HG03135 (cell line): Measurements from ENCODE around the gene LNP1.
"Not testable (repeated sequence)": the region's sequence is repeated elsewhere in the genome, so short reads cannot be mapped to it uniquely, and the experiment has no call there.

Source experiments
- ATAC-seq: cut with Tn5 transposase; IDR thresholded peaks from one replicate; pipeline ENCODE4 v1.9.1; 2021; ENCODE audit warnings: mild to moderate bottlenecking, moderate library complexity; ENCODE audit not compliant: unreplicated experiment

Gene LNP1

DNA sequence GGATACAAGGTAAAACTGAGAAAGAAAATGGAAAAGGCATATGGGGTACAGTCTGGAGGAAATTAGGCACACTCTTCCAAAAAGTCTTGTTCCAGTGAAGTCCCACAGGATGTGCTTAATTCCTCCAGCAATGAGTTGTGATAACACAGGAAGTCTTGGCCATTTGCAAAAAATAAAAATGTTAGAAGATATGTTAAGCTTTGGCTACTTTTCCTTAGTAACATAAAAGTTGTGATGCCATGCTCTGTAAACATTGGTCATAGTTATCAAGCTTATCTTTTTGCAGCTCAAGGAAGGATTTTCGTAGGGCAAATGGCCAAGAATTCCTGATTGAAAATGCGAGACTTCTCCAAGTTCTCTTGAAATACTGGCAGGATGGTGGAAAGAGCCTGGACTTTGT, 26.4 kb downstream of the LNP1 start:
- ATAC-seq, result no peak

GRCh38 chr3:100429187-100429716, 27.9 kb downstream of the LNP1 start:
- no peak for ATAC-seq

- ATAC-seq, result no peak
These were observed 35.6 kb downstream of the LNP1 start for GRCh38 chr3:100436951-100437350.

DNA sequence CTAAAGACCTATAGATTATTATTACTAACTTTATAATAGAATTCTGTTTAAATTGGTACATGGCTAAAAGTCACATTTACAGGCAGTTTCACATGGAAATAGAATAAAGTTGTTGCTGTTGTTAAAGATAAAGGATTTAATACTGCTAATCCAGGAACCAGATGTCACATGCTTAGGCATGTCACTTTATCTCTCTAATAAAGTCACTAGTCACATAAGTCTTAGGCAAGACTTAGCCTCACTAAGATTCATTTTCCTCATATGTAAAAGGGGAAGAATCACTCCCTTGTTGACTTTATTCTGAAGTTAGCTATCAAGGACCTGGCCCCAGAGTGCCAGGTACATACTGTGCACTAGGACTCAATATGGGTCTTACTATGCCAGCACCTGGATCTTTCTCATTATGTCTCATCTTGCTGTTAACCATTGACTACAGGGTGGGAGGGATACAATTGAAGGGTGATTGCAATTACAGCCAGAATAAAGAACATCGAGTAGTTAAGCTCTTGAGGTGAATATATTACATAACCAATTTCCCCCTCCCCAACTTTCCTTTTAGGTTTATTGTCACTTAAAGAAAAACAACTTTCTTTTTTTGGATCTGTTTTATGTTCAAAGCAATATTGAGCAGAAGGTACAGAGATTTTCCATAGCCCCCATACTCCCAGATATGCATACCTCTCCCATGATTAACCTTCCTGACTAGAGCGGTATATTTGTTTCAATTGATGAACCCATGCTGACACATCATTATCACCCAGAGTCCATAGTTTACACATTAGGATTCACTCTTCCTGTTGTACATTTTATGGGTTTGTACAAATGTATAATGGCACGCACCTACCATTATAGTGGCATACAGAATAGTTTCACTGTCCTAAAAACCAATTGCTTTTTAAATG, 36.6 kb downstream of the LNP1 start:
- ATAC-seq, result no peak

DNA sequence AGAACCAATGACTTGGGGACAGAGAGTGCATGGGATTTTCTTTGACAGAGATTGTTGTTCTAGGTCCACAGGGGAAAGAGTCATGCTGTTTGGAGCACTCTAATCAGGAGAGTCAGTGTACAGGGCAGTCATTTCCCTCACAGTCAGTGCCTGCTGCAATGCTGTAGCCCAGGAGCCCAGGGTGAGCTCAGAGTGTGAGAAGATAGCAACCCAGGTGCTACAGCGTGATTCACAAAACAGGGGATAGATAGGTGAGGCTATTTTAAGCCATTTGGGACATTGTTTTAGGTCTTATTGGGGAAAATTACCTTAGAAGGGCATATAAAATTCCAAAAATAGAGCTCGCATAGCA, 37.3 kb downstream of the LNP1 start:
- ATAC-seq, result no peak

GRCh38 chr3:100440895-100441294, 39.6 kb downstream of the LNP1 start:
- ATAC-seq, result no peak

GRCh38 chr3:100443690-100444089, 42.4 kb downstream of the LNP1 start:
- ATAC-seq, result no peak

- not testable (repeated sequence) for ATAC-seq
These were observed 45.7 kb downstream of the LNP1 start for GRCh38 chr3:100447067-100447466.

DNA sequence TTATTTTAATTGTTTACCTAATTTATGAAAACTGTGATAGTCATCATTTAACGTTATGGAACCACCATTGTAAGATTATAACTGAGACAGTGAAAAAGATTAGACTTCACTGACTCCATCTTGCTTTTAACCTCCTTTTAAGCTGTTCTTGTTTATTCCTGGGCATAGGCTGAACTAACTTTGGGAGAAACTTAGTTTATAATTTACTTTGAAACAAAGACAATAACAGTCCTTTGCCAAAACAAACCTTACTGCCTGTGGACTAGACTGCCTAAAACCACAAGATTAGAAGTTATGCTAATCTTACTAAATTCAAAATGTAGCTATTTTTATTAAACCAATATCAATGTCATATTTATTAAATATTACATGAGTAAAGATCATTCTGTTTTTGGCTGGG, 46.7 kb downstream of the LNP1 start:
- no peak for ATAC-seq

DNA sequence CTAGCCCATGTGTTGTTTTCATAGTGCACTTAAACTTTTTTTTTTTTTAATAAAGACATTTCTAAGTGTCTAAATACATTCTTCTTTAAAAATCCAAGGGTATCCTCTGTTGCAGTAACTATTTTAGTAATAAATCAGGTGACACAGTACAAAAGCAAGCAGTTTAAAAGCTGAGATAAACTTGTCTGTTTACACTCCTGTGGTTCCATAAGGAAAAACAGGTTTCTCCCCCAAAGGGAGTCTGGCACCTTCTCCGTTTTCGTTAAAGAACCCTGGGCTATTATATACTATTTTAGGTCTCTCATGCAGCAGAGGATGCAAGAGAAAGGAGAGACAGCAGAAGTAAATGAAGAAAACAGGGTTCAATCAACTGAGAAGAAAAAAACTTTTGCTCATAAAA, 47.9 kb downstream of the LNP1 start:
- ATAC-seq, result no peak

DNA sequence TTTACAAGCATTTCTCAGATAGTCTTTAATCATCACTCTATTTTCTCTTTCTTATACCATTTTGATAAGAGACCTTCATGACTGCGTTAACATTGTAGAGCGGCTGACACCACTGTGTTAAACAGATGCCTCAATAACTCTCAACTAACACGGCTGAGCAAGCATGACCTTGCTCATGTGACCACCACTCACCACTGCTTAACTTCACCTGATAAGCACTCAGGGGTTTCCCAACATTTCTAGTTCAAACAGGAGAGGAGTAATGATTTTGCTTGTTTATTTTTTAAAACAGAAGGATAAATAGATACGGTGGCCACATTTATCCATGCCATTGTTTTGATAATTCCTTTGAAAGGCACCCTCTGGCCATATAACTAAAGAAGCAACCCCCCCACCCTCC, 53.3 kb downstream of the LNP1 start:
- no peak for ATAC-seq

GRCh38 chr3:100455841-100456550, 54.7 kb downstream of the LNP1 start:
- ATAC-seq, result no peak

- no peak for ATAC-seq
These were observed 55.4 kb downstream of the LNP1 start for GRCh38 chr3:100456745-100457144.

- ATAC-seq, result no peak
These were observed 56.5 kb downstream of the LNP1 start for GRCh38 chr3:100457811-100458210.

DNA sequence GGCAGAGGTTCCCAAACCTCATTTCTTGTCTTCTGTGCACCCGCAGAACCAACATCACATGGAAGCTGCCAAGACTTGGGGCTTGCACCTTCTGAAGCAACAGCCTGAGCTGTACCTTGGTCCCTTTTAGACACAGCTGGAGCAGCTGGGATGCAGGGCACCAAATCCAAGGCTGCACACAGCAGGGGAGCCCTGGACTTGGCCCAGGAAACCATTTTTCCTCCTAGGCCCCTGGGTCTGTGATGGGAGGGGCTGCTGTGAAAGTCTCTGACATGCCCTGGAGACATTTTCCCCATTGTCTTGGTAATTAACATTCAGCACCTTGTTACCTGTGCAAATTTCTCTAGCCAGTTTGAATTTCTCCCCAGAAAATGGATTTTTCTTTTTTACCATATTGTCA, 57.5 kb downstream of the LNP1 start:
- no peak for ATAC-seq

DNA sequence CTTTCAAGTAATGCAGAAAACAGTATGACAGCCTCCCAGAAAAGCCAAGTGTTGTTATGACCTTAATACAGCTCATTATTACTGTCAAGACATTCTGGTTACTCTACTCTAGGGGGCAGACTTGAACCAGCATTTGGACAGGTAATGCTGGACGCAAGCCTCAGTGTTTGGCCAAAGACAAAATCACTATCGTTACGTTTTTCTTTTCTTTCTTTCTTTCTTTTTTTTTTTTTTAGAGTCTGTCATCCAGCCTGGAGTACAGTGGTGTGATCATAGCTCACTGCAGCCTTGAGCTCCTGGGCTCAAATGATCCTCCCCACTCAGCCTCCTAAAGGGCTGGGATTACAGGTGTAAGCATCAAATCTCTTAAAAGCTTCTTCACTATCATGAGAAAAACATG, 61.7 kb downstream of the LNP1 start:
- peak; percentile 85 for ATAC-seq

DNA sequence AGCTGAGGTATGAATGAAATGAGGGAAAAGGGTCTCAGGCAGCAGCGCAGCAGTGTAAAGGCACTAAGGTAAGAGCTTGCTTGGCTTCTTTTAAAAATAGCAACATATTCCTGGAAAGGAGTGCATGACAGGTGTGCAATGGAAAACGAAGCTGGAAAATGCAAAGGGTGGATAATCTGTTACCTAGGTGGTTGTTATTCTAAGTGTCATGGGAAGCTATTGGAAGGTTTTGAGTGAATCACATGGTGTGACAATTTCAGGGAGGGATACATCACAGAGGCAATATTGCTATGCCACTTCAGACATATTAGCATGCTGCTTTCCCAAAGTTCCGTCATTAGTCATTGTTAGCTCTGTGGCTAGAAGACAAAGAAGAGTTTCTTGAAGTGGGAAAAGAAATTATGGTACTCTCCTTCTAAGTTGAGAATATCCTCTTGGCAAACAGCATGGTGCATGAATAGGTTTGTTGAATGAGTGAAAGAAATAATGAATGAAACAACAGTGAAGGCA, 62.4 kb downstream of the LNP1 start:
- ATAC-seq, result no peak

GRCh38 chr3:100465892-100466777, 64.8 kb downstream of the LNP1 start:
- no peak for ATAC-seq

- no peak for ATAC-seq
These were observed 65.8 kb downstream of the LNP1 start for GRCh38 chr3:100467133-100467532.

DNA sequence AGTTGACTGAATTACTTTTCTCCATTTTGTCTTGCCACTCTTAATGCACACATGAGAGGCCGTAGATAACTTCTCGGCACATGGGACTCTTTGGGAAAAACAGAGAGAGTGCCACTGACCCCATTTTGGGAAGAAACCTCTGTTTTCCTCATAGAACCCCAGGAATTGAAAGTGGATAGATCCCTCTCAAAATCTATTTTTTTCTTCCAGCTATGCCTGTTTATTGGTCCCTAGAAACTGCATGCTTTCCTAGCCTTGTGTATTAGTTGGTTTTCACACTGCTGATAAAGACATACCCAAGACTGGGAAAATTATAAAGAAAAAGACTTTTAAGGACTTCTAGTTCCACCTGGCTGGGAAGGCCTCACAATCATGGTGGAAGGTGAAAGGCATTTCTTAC, 67.3 kb downstream of the LNP1 start:
- no peak for ATAC-seq

GRCh38 chr3:100470951-100471350, 69.6 kb downstream of the LNP1 start:
- no peak for ATAC-seq
